SK-N-MC (cell line): ENCODE data around the gene MMP15.

Experiments used
- EZH2 ChIP-seq: fragments of 200-600 bp; sonication (generic); IDR thresholded peaks from one replicate; pipeline ENCODE4 v1.6.1; 2017; ENCODE audit warnings: antibody characterized with exemption
- POLR2AphosphoS5 ChIP-seq: IDR thresholded peaks from 2 replicates; pipeline ENCODE4 v1.6.1; 2012; ENCODE audit warnings: mild to moderate bottlenecking, low read depth, low read length, borderline replicate concordance

GRCh38 chr16:57999366-57999970 lies 26.1 kb upstream of the MMP15 start:
- TF ChIP-seq POLR2AphosphoS5 = no peak
- TF ChIP-seq EZH2 = no peak
